ENCODE data around the gene EIF4A3.

The EIF4A3 gene

GRCh38 chr17:80184423-80184714 lies 37.4 kb upstream of the EIF4A3 start:
- Histone ChIP-seq H3K27me3 (ENCODE audit: control insufficient read depth, insufficient read depth, low read length) (no peaks in the 10 kb centered on the region), H3K36me3 (ENCODE audit: control insufficient read depth, insufficient read depth, low read length) (no peaks in the 10 kb centered on the region), H3K4me1 (ENCODE audit: control insufficient read depth, insufficient read depth, low read length) (no peaks in the 10 kb centered on the region), H3K9ac (ENCODE audit: low read depth, low read length) (no peak overlapping the region), H3K4me3 (ENCODE audit: low read depth, low read length) (no peak overlapping the region), H3K9me3 (ENCODE audit: control insufficient read depth, insufficient read depth, low read length) (no peaks in the 10 kb centered on the region)

GRCh38 chr17:80183581-80184422 lies 36.9 kb upstream of the EIF4A3 start:
- H3K27me3 ChIP-seq (ENCODE audit: control insufficient read depth, insufficient read depth, low read length): no peaks in the 10 kb centered on the region
- H3K9ac ChIP-seq (ENCODE audit: low read depth, low read length): no peak overlapping the region
- no peaks in the 10 kb centered on the region for H3K36me3 ChIP-seq (ENCODE audit: control insufficient read depth, insufficient read depth, low read length)
- no peaks in the 10 kb centered on the region for H3K4me1 ChIP-seq (ENCODE audit: control insufficient read depth, insufficient read depth, low read length)
- H3K4me3 ChIP-seq (ENCODE audit: low read depth, low read length): no peak overlapping the region
- no peaks in the 10 kb centered on the region for H3K9me3 ChIP-seq (ENCODE audit: control insufficient read depth, insufficient read depth, low read length)

DNA sequence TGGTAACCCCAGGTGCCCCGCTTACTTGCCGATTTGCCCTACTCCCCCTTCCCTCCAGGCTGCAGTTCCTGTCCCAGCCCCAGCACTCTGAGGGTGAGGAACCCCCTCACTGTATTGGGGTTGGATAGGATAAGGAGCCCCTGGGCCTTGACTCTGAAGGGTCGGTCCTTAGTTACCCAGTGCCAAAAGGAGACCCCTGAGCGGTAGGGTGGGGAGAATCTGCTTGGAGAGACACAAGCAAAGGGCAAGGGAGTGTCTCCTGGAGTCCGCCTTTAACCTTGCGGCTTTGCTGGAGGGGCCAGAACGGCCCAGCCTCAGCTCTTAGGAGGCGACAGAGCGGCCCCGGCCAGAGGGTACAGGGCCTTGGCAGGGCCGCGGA lies 35.9 kb upstream of the EIF4A3 start:
- Histone ChIP-seq H3K9ac (ENCODE audit: low read depth, low read length) (no peak overlapping the region), H3K4me3 (ENCODE audit: low read depth, low read length) (no peak overlapping the region), H3K27me3 (ENCODE audit: control insufficient read depth, insufficient read depth, low read length) (no peaks in the 10 kb centered on the region), H3K4me1 (ENCODE audit: control insufficient read depth, insufficient read depth, low read length) (no peaks in the 10 kb centered on the region), H3K9me3 (ENCODE audit: control insufficient read depth, insufficient read depth, low read length) (no peaks in the 10 kb centered on the region), H3K36me3 (ENCODE audit: control insufficient read depth, insufficient read depth, low read length) (no peaks in the 10 kb centered on the region)

DNA sequence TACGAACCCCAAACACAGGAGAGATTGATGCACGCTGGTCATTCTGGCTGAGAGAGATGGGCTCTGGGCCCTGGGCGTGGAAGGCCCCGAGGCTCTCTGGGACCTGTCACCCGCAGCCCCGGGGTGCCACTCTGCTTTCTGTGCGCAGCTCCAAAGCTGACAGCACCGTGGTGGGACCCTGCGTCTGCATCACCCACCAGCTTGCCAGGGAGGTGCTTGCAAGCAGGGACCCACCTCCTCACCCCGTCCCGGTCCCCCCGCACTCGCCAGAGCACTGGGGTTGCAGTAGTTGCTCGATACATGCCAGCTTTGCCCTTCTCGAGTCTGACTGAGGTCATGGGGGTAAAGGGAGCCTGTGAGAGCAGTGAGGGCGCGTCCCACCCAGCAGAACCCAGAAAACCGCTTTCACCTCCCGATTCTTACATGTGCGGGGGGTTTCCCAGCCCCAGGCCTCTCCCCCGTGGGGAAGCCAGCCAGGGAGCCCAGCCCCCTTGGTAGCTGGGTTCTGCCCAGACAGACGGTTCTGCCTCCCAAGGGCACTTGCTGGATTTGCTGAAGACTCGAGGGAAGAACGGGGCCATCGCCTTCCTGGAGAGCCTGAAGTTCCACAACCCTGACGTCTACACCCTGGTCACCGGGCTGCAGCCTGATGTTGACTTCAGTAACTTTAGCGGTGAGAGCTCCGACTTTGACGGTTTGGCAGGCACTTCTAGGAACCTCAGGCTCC lies 35.4 kb upstream of the EIF4A3 start:
- Histone ChIP-seq H3K4me3 (ENCODE audit: low read depth, low read length) (no peak overlapping the region), H3K27me3 (ENCODE audit: control insufficient read depth, insufficient read depth, low read length) (no peaks in the 10 kb centered on the region), H3K36me3 (ENCODE audit: control insufficient read depth, insufficient read depth, low read length) (no peaks in the 10 kb centered on the region), H3K9ac (ENCODE audit: low read depth, low read length) (no peak overlapping the region), H3K4me1 (ENCODE audit: control insufficient read depth, insufficient read depth, low read length) (no peaks in the 10 kb centered on the region), H3K9me3 (ENCODE audit: control insufficient read depth, insufficient read depth, low read length) (no peaks in the 10 kb centered on the region)

DNA sequence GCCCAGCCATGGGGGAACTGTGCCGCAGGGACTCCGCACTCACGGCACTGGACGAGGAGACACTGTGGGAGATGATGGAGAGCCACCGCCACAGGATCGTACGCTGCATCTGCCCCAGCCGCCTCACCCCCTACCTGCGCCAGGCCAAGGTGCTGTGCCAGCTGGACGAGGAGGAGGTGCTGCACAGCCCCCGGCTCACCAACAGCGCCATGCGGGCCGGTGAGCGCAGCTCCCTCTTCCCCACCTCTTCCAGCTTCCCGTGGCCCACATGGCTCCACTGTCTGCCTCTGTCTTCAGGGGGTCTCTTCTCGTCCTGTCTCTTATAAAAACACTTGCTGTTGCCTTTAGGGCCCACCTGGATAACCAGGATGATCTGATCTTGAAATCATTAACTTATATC lies 34.5 kb upstream of the EIF4A3 start:
- no peaks in the 10 kb centered on the region for H3K27me3 ChIP-seq (ENCODE audit: control insufficient read depth, insufficient read depth, low read length)
- H3K36me3 ChIP-seq (ENCODE audit: control insufficient read depth, insufficient read depth, low read length): no peaks in the 10 kb centered on the region
- H3K9ac ChIP-seq (ENCODE audit: low read depth, low read length): no peak overlapping the region
- H3K4me3 ChIP-seq (ENCODE audit: low read depth, low read length): no peak overlapping the region
- no peaks in the 10 kb centered on the region for H3K9me3 ChIP-seq (ENCODE audit: control insufficient read depth, insufficient read depth, low read length)
- no peaks in the 10 kb centered on the region for H3K4me1 ChIP-seq (ENCODE audit: control insufficient read depth, insufficient read depth, low read length)

DNA sequence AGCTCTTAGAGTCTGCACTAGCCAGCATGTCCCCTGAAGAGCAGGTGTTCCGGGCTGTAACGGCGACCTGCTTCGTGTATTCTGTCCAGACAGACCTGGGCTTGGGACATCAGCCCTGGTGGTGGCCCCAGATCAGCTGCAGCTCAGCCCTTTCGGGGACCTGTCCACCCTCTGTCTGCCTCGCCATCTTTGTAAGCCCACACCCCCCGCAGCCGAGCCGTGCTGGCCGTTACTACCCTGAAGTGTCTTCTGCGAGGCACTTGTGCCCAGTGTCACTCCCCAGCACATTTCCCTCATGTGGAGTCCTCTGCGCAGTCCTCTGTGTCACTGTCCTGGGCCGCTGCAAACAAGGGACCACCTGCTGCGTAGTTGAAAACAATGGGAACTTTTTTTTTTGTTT lies 33.3 kb upstream of the EIF4A3 start:
- Histone ChIP-seq H3K9ac (ENCODE audit: low read depth, low read length) (no peak overlapping the region), H3K36me3 (ENCODE audit: control insufficient read depth, insufficient read depth, low read length) (no peaks in the 10 kb centered on the region), H3K27me3 (ENCODE audit: control insufficient read depth, insufficient read depth, low read length) (no peaks in the 10 kb centered on the region), H3K9me3 (ENCODE audit: control insufficient read depth, insufficient read depth, low read length) (no peaks in the 10 kb centered on the region), H3K4me3 (ENCODE audit: low read depth, low read length) (no peak overlapping the region), H3K4me1 (ENCODE audit: control insufficient read depth, insufficient read depth, low read length) (no peaks in the 10 kb centered on the region)

DNA sequence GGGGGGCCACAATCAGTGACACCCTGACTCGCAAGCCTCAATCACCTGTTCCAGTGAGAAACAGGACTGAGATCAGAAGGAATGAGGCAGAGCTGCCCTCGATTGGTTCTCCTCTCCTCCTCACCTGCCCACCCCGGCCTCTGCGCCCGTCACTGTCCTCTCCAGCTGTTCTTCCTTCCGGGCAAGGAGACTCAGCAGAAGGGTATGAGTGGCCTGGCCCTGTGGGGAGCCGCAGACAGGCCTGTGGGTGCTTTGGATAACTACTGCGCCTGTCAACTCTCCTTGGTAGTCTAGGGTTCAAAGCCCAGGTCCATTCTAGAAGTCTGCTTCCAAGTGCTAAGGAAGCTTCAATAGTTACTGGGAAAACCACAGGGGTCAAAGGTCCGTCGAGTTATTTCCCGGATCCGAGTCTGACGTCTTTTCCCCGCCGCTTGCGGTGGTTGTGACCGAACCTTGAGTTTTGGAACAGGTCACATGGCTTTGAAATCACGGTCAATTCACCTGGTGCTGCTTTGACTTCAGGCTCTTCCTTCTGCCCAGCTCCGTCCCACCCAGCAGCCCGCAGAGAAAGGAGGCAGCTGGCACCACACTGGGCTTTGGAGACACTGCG lies 31.2 kb upstream of the EIF4A3 start:
- H3K36me3 ChIP-seq (ENCODE audit: control insufficient read depth, insufficient read depth, low read length): no peaks in the 10 kb centered on the region
- no peaks in the 10 kb centered on the region for H3K27me3 ChIP-seq (ENCODE audit: control insufficient read depth, insufficient read depth, low read length)
- H3K4me1 ChIP-seq (ENCODE audit: control insufficient read depth, insufficient read depth, low read length): no peaks in the 10 kb centered on the region
- H3K4me3 ChIP-seq (ENCODE audit: low read depth, low read length): no peak overlapping the region
- H3K9me3 ChIP-seq (ENCODE audit: control insufficient read depth, insufficient read depth, low read length): no peaks in the 10 kb centered on the region
- H3K9ac ChIP-seq (ENCODE audit: low read depth, low read length): no peak overlapping the region

GRCh38 chr17:80176757-80177156 lies 29.8 kb upstream of the EIF4A3 start:
- Histone ChIP-seq H3K27me3 (ENCODE audit: control insufficient read depth, insufficient read depth, low read length) (no peaks in the 10 kb centered on the region), H3K4me3 (ENCODE audit: low read depth, low read length) (no peak overlapping the region), H3K36me3 (ENCODE audit: control insufficient read depth, insufficient read depth, low read length) (no peaks in the 10 kb centered on the region), H3K4me1 (ENCODE audit: control insufficient read depth, insufficient read depth, low read length) (no peaks in the 10 kb centered on the region), H3K9ac (ENCODE audit: low read depth, low read length) (no peak overlapping the region), H3K9me3 (ENCODE audit: control insufficient read depth, insufficient read depth, low read length) (no peaks in the 10 kb centered on the region)

- Histone ChIP-seq H3K4me1 (ENCODE audit: control insufficient read depth, insufficient read depth, low read length) (no peaks in the 10 kb centered on the region), H3K9ac (ENCODE audit: low read depth, low read length) (no peak overlapping the region), H3K36me3 (ENCODE audit: control insufficient read depth, insufficient read depth, low read length) (no peaks in the 10 kb centered on the region), H3K27me3 (ENCODE audit: control insufficient read depth, insufficient read depth, low read length) (no peaks in the 10 kb centered on the region), H3K9me3 (ENCODE audit: control insufficient read depth, insufficient read depth, low read length) (no peaks in the 10 kb centered on the region), H3K4me3 (ENCODE audit: low read depth, low read length) (no peak overlapping the region)
These were observed 27.0 kb upstream of the EIF4A3 start for GRCh38 chr17:80173916-80174315.

DNA sequence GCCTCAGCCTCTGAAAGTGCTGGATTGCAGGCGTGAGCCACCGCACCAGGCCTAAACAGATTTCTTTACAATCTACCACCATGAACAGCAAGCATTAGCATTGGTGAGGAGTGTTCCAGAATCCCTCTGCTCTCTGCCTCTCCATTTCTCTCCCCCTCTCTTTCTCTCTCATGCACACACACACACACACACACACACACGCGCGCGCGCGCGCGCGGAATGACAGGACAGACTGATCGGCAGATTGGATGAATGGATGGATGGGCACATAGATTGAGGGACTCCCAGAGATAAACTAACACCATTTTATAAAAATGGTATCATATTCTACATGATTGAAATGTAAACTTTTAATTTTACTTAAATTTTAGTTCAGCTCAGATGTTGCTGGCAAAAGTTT lies 26.2 kb upstream of the EIF4A3 start:
- H3K4me3 ChIP-seq (ENCODE audit: low read depth, low read length): no peak overlapping the region
- no peaks in the 10 kb centered on the region for H3K27me3 ChIP-seq (ENCODE audit: control insufficient read depth, insufficient read depth, low read length)
- H3K9ac ChIP-seq (ENCODE audit: low read depth, low read length): no peak overlapping the region
- H3K4me1 ChIP-seq (ENCODE audit: control insufficient read depth, insufficient read depth, low read length): no peaks in the 10 kb centered on the region
- no peaks in the 10 kb centered on the region for H3K36me3 ChIP-seq (ENCODE audit: control insufficient read depth, insufficient read depth, low read length)
- H3K9me3 ChIP-seq (ENCODE audit: control insufficient read depth, insufficient read depth, low read length): no peaks in the 10 kb centered on the region

GRCh38 chr17:80171681-80172080 lies 24.8 kb upstream of the EIF4A3 start:
- Histone ChIP-seq H3K9ac (ENCODE audit: low read depth, low read length) (no peak overlapping the region), H3K4me3 (ENCODE audit: low read depth, low read length) (no peak overlapping the region), H3K36me3 (ENCODE audit: control insufficient read depth, insufficient read depth, low read length) (no peaks in the 10 kb centered on the region), H3K9me3 (ENCODE audit: control insufficient read depth, insufficient read depth, low read length) (no peaks in the 10 kb centered on the region), H3K27me3 (ENCODE audit: control insufficient read depth, insufficient read depth, low read length) (no peaks in the 10 kb centered on the region), H3K4me1 (ENCODE audit: control insufficient read depth, insufficient read depth, low read length) (no peaks in the 10 kb centered on the region)

Data from iPS-15b (cell line).